NCI-H2107 (cell line): ENCODE data around the gene SLC22A23.
"Not testable (repeated sequence)": the region's sequence is repeated elsewhere in the genome, so short reads cannot be mapped to it uniquely, and the experiment has no call there.

Source experiments
- DNase-seq: peaks from one replicate; lab custom pipeline; 2025; lab: John Stamatoyannopoulos, UW

SLC22A23 gene

GRCh38 chr6:3384241-3385143, 72.4 kb downstream of the SLC22A23 start:
- no peak for DNase-seq

GRCh38 chr6:3383525-3383924, 73.3 kb downstream of the SLC22A23 start:
- no peak for DNase-seq

- no peak for DNase-seq
Measured at GRCh38 chr6:3382326-3383279, 74.2 kb downstream of the SLC22A23 start.

- DNase-seq, result no peak
Measured at GRCh38 chr6:3381233-3381921, 75.5 kb downstream of the SLC22A23 start.

- DNase-seq, result no peak
Measured at GRCh38 chr6:3380344-3381232, 76.3 kb downstream of the SLC22A23 start.

GRCh38 chr6:3379482-3380060, 77.3 kb downstream of the SLC22A23 start:
- DNase-seq, result no peak

- DNase-seq, result not testable (repeated sequence)
Measured at GRCh38 chr6:3378808-3379207, 78.0 kb downstream of the SLC22A23 start.

- DNase-seq, result not testable (repeated sequence)
Measured at GRCh38 chr6:3378398-3378782, 78.5 kb downstream of the SLC22A23 start.

GRCh38 chr6:3377536-3378397, 79.1 kb downstream of the SLC22A23 start:
- DNase-seq, result no peak

- DNase-seq, result no peak
Measured at GRCh38 chr6:3376893-3377535, 79.8 kb downstream of the SLC22A23 start.

- no peak for DNase-seq
Measured at GRCh38 chr6:3376064-3376463, 80.8 kb downstream of the SLC22A23 start.

- DNase-seq, result no peak
Measured at GRCh38 chr6:3373597-3374203, 83.2 kb downstream of the SLC22A23 start.

- no peak for DNase-seq
Measured at GRCh38 chr6:3372912-3373554, 83.8 kb downstream of the SLC22A23 start.

GRCh38 chr6:3372184-3372846, 84.5 kb downstream of the SLC22A23 start:
- DNase-seq, result no peak

GRCh38 chr6:3371222-3371949, 85.5 kb downstream of the SLC22A23 start:
- no peak for DNase-seq

- no peak for DNase-seq
Measured at GRCh38 chr6:3370361-3371221, 86.3 kb downstream of the SLC22A23 start.
